PC-9 (cell line): ENCODE data around the gene PPM1H. TPM values are rescaled to one million over a fixed set of nuclear protein-coding genes. Genes with fewer than 3 reads are reported as not detected.

Experiments
- BruUV-seq: library from RNA; stranded (reverse); fragments of 400-500 nt; replicated peaks from 2 replicates; lab custom pipeline; 2021; lab: Mats Ljungman, UMichigan
- CTCF ChIA-PET: fragments of 300-600 bp; sonication (Branson Sonifier 250); formaldehyde crosslinking; loops from one replicate; lab custom pipeline; 2022; ENCODE audit warnings: antibody characterized with exemption; lab: Charles Lee
- POLR2A ChIA-PET: fragments of 300-600 bp; sonication (Branson Sonifier 250); formaldehyde crosslinking; loops from one replicate; lab custom pipeline; 2022; ENCODE audit warnings: antibody characterized with exemption; ENCODE audit not compliant: unreplicated experiment; lab: Charles Lee
- DNase-seq, 2 experiments: peaks; one replicate each; pipeline versions ENCODE4 v3.0.0 to v3.0.0-alpha.2; 2015 to 2022; ENCODE audit warnings: mixed read lengths in 1 of 2
- H2AFZ ChIP-seq: fragments of 200-600 bp; sonication (generic); 2 replicates; pipeline ENCODE4 v1.8.1; 2017; ENCODE audit warnings: antibody characterized with exemption
- H3F3A ChIP-seq: fragments of 200-600 bp; sonication (generic); 2 replicates; pipeline ENCODE4 v1.8.1; 2017; ENCODE audit warnings: antibody characterized with exemption, mild to moderate bottlenecking, low read depth; ENCODE audit not compliant: insufficient read depth
- H3K27ac ChIP-seq: fragments of 200-600 bp; sonication (generic); 2 replicates; pipeline ENCODE4 v1.6.1; 2016; ENCODE audit warnings: mixed run types
- H3K27me3 ChIP-seq: fragments of 200-600 bp; sonication (generic); 2 replicates; pipeline ENCODE4 v1.6.1; 2016; ENCODE audit warnings: low read depth, mixed run types; ENCODE audit not compliant: insufficient read depth
- H3K36me3 ChIP-seq: fragments of 200-600 bp; sonication (generic); 2 replicates; pipeline ENCODE4 v1.6.1; 2016; ENCODE audit warnings: low read depth, mixed run types
- H3K4me1 ChIP-seq: fragments of 200-600 bp; sonication (generic); replicated peaks from 2 replicates; pipeline ENCODE4 v1.6.1; 2016; ENCODE audit warnings: mixed run types; ENCODE audit not compliant: insufficient read depth
- H3K4me2 ChIP-seq: fragments of 200-600 bp; sonication (generic); 2 replicates; pipeline ENCODE4 v1.6.1; 2017; ENCODE audit warnings: mixed run types
- H3K4me3 ChIP-seq: fragments of 200-600 bp; sonication (generic); 2 replicates; pipeline ENCODE4 v1.6.1; 2016; ENCODE audit warnings: mixed run types
- H3K79me2 ChIP-seq: fragments of 200-600 bp; sonication (generic); 2 replicates; pipeline ENCODE4 v1.6.1; 2017; ENCODE audit warnings: low read depth, mixed run types
- H3K9me2 ChIP-seq: fragments of 200-600 bp; sonication (generic); 2 replicates; pipeline ENCODE4 v1.8.1; 2017; ENCODE audit warnings: mild to moderate bottlenecking; ENCODE audit not compliant: insufficient read depth
- H3K9me3 ChIP-seq: fragments of 200-600 bp; sonication (generic); 2 replicates; pipeline ENCODE4 v1.8.1; 2016; ENCODE audit warnings: low read depth; ENCODE audit not compliant: insufficient read depth
- H4K20me1 ChIP-seq: fragments of 200-600 bp; sonication (generic); 2 replicates; pipeline ENCODE4 v1.8.1; 2017; ENCODE audit not compliant: insufficient read depth
- EZH2 ChIP-seq: fragments of 200-600 bp; sonication (generic); IDR thresholded peaks from 2 replicates; pipeline ENCODE4 v1.8.0; 2017; ENCODE audit warnings: antibody characterized with exemption, low read depth
- intact Hi-C: fragments of 100-400 bp; cut with micrococcal nuclease; formaldehyde crosslinking; loops from one replicate; pipeline ENCODE4 v1.10.0; 2022; ENCODE audit not compliant: unreplicated experiment
- total RNA-seq: library from RNA; stranded (reverse); gene quantifications from 2 replicates; pipeline ENCODE4 v1.2.3, GENCODE V29; 2021
- TF ChIP-seq, protein P1 (sequence below): fragments of 200-600 bp; sonication (generic); conservative IDR thresholded peaks from 2 replicates; pipeline ENCODE4 v1.6.1; 2017; ENCODE audit warnings: mixed run types, antibody characterized with exemption, mild to moderate bottlenecking, moderate library complexity

The PPM1H gene
- total RNA-seq, 1 experiment from 2014 or later: 11.4 TPM

DNA sequence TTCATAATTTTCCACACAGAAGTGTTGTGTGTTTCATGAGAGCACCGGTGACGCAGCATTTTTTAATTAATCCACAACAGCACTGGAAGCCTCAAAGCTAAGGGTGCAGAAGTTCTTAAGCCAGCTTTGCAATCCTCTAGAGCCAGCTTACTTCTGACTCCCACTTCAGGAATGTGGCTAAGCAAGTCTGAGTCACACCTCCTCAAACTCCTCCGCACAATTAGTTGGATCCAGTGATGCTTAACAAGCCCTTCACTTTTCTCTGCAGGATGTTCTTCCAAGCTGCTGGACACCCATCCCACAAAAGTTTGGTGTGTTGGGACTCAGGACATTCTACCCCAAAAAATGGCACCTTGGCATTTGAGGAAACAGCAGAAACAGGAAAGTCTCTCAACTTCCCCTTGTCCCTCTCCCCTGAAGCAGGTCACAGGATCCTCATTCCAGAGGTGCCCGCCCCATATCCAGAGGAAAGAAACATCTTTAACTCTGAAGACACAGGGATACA, 210.0 kb downstream of the PPM1H start:
- intact Hi-C loops: loop anchor here (1.0 to 2.0 kb wide), 3 partner anchors 62 to 122 kb away; no protein-coding TSS in a partner anchor

GRCh38 chr12:62724285-62724684, 210.7 kb downstream of the PPM1H start:
- Histone ChIP-seq H3K4me1 (peaks cover 69% of the 10 kb centered on the region), H3K36me3 (0 out of 2 replicates have a peak, but pooled peaks cover 10% of the 10 kb centered on the region), H2AFZ (0 out of 2 replicates have a peak overlapping the region, but pooled peaks have one; percentile 30), H3K9me3 (no peaks in the 10 kb centered on the region), H3K27ac (peak overlapping the region; percentile 99), H3K4me3 (no peak overlapping the region), H3F3A (peaks cover 36% of the 10 kb centered on the region), H3K79me2 (peaks cover 6% of the 10 kb centered on the region; the same call in 1 of the 2 replicates), H4K20me1 (no peaks in the 10 kb centered on the region), H3K27me3 (no peaks in the 10 kb centered on the region), H3K9me2 (no peaks in the 10 kb centered on the region), H3K4me2 (peak overlapping the region; percentile 61)
- TSS peak; percentile 53 for BruUV-seq
- POLR2A ChIA-PET: interaction anchor here (0.6 to 1.0 kb wide), 2 partner anchors 121 to 570 kb away, joined by 4 to 5 read pairs; no protein-coding TSS in a partner anchor
- TF ChIP-seq, protein P1, sequence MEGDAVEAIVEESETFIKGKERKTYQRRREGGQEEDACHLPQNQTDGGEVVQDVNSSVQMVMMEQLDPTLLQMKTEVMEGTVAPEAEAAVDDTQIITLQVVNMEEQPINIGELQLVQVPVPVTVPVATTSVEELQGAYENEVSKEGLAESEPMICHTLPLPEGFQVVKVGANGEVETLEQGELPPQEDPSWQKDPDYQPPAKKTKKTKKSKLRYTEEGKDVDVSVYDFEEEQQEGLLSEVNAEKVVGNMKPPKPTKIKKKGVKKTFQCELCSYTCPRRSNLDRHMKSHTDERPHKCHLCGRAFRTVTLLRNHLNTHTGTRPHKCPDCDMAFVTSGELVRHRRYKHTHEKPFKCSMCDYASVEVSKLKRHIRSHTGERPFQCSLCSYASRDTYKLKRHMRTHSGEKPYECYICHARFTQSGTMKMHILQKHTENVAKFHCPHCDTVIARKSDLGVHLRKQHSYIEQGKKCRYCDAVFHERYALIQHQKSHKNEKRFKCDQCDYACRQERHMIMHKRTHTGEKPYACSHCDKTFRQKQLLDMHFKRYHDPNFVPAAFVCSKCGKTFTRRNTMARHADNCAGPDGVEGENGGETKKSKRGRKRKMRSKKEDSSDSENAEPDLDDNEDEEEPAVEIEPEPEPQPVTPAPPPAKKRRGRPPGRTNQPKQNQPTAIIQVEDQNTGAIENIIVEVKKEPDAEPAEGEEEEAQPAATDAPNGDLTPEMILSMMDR: no peak
- intact Hi-C loops: loop anchor here (1.0 to 2.0 kb wide), 3 partner anchors 63 to 121 kb away; no protein-coding TSS in a partner anchor
- CTCF ChIA-PET: no interaction called here
- DNase-seq: no peak

More for the DNA sequence above, 210.0 kb downstream of the PPM1H start:
- H2AFZ ChIP-seq: no peak overlapping the region
- no peaks in the 10 kb centered on the region for H3K27me3 ChIP-seq
- H3K9me3 ChIP-seq: no peaks in the 10 kb centered on the region
- no peaks in the 10 kb centered on the region for H3K9me2 ChIP-seq
- H3K27ac ChIP-seq: peak overlapping the region; percentile 99
- TF ChIP-seq, protein P1: no peak
- TF ChIP-seq EZH2: no peak
- H3K4me1 ChIP-seq: peaks cover 71% of the 10 kb centered on the region
- H4K20me1 ChIP-seq: no peaks in the 10 kb centered on the region
- H3K79me2 ChIP-seq: peaks cover 12% of the 10 kb centered on the region
- 0 out of 2 replicates have a peak, but pooled peaks cover 3% of the 10 kb centered on the region for H3K36me3 ChIP-seq
- ChIA-PET POLR2A (interaction anchor here (0.6 to 1.0 kb wide), 3 partner anchors 122 to 569 kb away, joined by 4 to 8 read pairs (median 5); no protein-coding TSS in a partner anchor), CTCF (no interaction called here)
- H3K4me3 ChIP-seq: peak overlapping the region; percentile 1; the same call in 1 of the 2 replicates
- H3K4me2 ChIP-seq: peak overlapping the region; percentile 61
- peak; percentile 78 to 99 for DNase-seq
- H3F3A ChIP-seq: peaks cover 36% of the 10 kb centered on the region
- TSS peak; percentile 94 for BruUV-seq

DNA sequence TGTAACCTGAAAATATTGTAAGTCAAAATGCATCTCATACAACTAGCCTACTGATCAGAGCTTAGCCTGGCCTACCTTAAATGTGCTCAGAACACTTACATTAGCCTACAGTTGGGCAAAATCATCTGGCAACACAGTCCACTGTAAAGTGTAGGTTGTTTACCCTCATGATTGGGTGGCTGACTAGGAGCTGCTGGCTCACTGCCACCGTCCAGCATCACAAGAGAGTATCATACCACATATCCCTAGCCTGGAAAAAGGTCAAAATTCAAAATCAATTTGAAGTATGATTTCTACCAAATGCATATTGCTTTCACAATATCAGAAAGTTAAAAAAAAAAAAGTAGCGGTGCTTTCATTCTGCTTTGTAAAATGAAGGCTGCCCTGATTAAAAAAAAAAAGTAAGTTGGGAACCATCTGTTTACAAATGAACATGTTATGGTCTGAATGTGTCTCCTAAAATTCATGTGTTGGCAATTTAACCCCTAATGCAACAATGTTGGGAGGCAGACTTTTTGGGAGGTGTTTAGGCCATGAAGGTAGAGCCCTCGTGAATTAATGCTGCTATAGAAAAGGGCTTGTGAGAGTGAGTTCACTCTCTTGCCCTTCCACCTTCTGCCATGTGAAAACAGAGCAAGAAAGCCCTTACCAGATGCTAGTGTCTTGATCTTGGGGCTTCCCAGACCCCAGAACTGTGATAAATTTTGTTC, 211.8 kb downstream of the PPM1H start:
- CTCF ChIA-PET: no interaction called here
- H4K20me1 ChIP-seq: no peaks in the 10 kb centered on the region
- BruUV-seq: no TSS peak
- H3K4me3 ChIP-seq: no peak overlapping the region
- peak overlapping the region; percentile 61; the same call in 1 of the 2 replicates for H3K4me2 ChIP-seq
- intact Hi-C loops: no loop called here
- H3K27me3 ChIP-seq: no peaks in the 10 kb centered on the region
- H3K4me1 ChIP-seq: peaks cover 69% of the 10 kb centered on the region
- no peak for DNase-seq
- H3F3A ChIP-seq: peaks cover 40% of the 10 kb centered on the region
- peaks cover 4% of the 10 kb centered on the region; the same call in 1 of the 2 replicates for H3K79me2 ChIP-seq
- H3K36me3 ChIP-seq: 0 out of 2 replicates have a peak, but pooled peaks cover 10% of the 10 kb centered on the region
- H3K9me3 ChIP-seq: no peaks in the 10 kb centered on the region
- no peaks in the 10 kb centered on the region for H3K9me2 ChIP-seq
- POLR2A ChIA-PET: no interaction called here
- no peak for TF ChIP-seq EZH2
- TF ChIP-seq, protein P1: no peak
- no peak overlapping the region for H2AFZ ChIP-seq
- peak overlapping the region; percentile 99 for H3K27ac ChIP-seq
